Stimulated activated CD4-positive, alpha-beta T cell treated with anti-CD3 and anti-CD28 coated beads, Interleukin-4, amount 100 ng/mL, for 1 hour (primary cell): Measurements from ENCODE around the gene DKC1.

Source experiments
- DNase-seq: peaks from one replicate; pipeline ENCODE4 v3.0.0-alpha.2; 2020

DKC1 gene

DNA sequence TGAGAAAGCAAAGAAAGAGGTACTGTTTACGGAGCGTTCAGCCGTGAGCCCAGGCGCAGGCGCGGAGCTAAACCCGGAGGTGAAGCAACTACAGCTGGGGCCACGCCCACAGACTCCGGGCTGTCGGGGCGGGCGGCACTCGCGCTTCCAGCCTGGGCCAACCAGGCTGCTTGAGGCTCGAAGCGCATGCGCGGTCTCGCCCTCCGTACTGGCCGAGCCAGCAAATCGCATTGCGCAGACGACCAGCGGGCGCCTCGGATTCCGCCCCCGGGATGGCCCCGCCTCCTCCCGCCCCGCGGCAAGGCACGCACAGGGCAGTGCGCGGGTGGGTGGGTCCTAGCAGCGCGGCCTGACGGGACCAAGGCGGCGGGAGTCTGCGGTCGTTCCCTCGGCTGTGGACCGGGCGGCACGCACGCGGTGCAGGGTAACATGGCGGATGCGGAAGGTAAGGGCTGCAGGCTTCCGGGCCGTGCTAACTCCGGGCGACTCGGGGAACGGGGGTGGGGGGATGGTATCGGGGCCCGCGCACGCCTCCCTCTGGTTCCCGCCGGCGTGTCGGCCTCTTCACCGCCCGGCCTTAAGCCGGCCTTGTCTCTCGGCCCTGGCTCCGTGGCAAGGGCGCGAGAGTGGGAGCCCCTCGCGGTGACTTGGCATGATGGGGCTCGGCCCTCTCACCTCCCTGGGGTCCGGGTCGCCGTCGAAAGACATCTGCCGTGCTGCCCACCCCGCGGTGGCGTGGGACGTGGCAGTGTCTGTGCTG, at the start of gene DKC1:
Gene DKC1 (plus strand): TSS at position 328 of the 760 bp plus-strand sequence. CDS start 102 bp downstream, at position 430.
- peak; percentile 94 for DNase-seq

DNA sequence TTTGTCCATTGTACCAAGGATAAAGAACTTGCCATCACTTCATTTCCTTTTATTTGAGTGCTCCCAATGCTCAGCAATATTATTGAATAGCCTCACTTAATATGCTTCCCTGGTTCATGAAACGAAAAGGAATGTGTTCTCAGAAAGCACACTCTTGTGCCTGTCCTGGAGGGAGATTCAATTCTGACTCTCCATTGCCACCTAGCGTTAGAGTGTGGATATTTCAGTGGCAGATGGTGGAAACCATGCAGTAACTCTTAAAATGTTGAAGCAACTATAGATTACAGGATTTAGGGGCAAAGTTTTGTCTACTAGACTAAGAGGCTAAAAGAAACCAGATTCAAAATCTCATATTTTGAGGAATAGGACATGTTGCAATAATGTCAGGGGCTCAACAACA, 47.7 kb upstream of the DKC1 start:
- no peak for DNase-seq

DNA sequence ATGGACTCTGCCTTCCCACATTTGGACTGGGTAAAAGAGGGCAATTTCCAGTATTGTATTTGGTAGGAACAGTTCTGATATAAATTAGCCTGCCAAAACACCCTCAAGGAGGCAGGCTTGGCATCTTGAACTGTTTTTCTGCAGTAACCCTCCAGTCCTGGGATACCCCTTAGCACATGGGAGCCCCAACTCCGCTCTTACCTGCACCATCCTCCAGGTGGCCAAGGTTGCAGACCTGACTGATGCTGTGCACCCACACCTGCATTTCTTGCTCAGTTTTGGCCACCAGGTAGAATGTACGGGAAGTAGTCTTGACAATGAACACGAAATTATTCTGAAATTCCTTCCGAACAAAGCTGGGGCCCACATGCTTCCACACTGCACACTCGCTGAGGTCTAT, 46.8 kb upstream of the DKC1 start:
- DNase-seq: no peak

DNA sequence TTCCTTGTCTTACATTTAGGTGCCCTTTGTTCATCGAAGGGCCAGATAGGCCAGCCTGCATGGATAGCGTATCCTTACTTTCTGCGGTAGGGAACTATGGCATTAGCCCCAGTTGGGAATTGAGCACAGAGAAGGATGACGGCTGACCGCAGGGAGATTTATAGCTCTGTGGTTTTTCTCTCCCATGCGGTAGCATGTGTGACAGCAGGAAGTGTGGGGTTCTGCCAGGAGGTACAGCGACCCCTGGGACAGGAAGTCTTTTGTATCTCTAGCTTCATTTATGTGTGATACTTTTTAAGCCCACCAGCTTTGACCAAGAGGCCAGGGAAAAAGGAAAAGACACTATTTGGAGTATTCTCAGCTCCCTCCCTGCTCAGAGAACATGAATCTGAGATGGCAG, 44.8 kb upstream of the DKC1 start:
- DNase-seq: no peak

DNA sequence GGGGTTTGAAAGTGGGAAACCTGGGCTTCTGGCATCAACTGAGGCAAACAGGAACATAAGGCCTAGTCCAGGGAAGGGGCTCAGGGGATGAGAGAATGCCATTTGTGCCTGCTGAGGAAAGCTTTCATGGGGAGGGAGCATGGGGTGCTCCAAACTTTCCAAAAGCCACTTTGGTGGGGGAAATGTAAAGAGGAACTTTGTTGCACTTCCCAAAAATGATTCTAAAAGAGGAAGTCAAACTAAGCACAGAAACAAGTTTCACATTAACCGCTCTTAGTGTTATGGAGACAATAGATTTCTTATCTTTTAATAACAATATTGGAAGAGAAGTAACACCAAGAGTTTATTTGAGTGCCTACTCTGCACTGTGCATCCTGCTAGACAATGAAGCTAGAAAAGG, 44.0 kb upstream of the DKC1 start:
- DNase-seq: no peak

DNA sequence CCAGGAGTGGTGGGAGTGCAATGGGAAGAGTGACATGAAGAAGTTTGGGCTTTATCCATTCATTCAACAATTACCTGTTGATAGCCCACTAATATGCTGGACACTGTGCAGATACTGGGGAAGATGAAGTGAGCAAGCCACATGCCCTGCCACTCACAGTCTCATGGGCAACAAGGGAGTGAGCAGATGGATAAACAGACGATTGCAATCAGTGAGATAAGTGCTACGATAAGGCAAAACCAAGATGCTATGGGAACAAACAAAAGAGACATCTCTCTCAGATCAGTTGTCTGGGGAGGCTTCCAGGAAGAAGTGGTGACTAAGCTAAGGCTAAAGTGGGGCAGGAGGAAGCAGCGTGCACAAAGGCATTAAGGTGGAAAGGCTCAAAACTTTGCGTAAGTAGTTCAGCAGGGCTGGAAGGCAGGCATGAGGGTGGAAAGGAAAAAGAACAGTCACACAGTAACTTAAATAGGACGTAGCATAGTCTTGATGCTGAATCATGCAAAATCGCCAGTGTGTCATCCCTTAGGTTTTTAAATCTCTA, 43.5 kb upstream of the DKC1 start:
- peak; percentile 17 for DNase-seq

DNA sequence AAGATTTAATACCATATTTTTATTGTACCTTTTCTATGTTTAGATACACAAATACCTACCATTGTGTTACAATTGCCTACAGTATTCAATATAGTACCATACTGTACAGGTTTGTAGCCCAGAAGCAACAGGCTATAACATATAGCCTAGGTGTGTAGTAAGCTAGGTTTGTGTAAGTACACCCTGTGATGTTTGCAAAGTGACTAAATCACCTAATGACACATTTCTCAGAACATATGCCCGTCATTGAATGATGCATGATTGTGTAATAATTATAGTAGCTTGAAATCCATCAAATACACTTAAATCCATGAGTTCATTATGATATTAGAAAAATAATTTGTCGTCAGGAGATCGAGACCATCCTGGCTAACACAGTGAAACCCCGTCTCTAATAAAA, 42.6 kb upstream of the DKC1 start:
- no peak for DNase-seq

DNA sequence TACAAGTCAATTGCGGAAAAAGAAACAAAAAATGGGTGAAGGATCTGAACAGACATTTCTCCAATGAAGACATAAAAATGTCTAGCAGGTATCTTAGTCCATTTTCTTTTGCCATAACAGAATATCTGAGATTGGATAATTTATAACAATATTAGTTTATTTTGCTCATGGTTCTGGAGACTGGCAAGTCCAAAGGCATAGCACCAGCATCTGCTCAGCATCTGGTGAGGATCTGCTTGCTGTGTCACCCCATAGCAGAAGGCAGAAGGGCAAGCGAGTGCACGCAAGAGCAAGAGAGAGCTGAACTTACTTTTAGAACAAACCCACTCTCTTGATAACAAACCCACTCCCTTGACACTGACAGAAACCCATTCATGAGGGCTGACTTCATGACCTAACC, 41.5 kb upstream of the DKC1 start:
- no peak for DNase-seq

DNA sequence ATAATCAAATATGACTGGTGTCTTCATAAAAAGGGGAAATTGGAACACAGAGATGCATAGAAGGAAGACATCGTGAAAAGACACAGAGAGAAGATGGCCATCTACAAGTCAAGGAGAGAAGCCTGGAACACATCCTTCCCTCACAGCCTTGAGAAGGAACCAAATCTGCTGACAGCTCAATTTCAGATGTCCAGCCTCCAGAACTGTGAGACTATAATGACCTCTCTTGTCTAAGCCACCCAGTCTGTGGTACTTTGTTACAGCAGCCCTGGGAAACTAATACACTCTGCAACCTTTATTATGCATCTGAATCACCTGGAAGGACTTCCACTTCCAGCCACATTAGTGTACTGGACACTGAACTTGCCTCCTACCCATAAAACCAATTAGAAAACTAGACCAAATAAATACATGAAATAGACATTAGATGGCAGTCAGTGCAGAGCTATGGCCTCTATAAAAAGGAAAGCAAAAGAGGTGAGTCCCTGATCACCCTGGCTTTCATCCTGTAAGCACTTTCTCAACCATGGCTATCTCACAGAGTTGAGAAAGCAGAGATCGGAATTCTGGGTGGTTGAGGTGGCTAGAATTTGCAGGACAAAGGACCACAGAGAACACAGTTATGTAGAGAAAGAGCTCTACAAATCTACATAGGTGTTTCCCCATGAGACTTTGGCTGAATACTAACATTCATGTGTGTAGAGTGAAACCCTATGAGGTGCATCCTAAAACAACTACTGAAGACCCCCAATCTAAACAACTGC, 37.5 kb upstream of the DKC1 start:
- no peak for DNase-seq

DNA sequence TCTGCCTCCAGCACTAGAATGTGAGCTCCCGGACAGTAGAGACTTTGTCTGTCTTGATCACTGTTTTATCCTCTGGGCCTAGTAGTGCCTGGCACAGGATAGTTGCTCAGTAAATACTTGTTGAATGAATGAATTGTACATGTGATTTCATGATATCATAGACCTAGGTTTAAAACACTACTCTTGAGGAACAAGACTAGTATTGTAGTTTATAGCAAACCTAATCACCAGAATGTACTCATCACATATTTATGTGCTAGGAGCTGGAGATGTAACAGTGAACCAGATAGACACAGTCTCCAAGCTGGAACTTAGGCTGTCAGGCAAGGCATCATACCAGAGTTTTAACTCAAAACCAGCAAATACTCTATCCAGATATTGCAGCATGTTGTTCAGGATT, 35.2 kb upstream of the DKC1 start:
- DNase-seq: no peak

DNA sequence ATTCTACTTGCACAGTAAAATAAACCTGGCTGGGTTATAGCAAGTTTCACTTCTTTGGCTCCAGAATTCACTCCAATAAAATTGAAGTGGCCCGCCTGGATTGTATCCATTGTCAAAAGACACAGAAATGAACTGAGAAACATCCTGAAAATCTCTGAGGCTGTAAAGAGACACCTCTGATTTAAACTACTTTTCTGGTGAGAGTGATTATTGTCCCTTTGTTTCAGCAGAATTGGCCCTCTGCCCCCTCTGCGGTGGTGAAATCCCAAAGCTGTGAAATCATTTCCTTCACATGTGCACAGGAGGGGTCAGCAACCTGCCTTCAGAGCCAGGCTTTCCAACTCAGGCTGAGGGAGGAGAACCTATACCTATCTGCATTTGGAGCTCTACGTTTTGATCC, 34.8 kb upstream of the DKC1 start:
- DNase-seq: no peak

DNA sequence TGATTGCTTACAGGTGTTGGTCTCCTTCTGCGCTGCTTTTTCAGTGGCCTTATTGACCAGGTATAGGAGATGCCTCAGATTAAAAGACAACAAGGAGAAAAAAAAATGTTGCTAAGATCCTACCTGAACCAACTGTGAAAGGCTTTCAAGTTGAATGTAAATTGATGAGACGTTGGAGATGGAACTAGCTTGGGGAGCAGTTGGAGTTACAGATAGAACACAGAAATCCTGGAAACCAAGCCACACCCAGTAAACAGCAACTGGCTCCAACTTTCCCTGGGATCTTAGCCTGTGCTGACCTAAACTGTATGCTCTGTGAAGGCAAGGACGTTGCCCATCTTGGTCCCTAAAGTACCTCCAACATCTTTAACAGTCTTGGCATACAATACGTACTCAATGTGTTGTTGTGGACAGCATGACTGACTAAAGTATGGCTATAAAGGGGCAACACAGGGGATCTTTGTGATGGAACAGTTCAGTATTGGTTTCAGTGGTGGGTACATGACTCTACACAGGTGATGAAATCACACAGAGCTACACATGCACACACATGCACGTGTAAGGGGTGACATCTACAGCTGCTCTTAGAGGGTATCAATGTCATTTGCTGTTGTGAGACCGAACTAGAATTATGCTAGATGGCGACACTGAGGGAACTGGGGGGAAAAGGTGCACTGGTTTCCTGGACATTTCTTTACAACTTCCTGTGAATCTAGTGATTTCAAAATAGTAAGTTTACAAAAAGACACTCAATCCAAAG, 34.1 kb upstream of the DKC1 start:
- no peak for DNase-seq

DNA sequence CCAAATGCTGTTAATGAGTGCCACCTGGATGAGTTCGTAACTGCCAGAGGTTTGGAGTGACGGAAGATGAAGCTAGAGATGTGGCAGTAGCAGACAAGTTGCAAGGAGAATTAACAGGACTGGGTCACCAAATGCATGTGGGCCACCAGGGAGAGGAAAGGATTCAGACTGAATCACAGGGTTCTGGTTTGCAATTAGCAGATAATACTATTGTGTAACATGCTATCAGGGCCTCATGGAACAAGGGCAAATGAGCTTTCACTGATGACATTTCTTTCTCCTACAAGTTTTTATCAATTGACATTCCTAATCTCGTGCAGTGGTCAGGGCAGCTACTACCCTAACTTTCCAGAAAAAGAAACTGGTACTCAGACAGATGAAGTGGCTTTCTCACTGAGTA, 33.2 kb upstream of the DKC1 start:
- no peak for DNase-seq

DNA sequence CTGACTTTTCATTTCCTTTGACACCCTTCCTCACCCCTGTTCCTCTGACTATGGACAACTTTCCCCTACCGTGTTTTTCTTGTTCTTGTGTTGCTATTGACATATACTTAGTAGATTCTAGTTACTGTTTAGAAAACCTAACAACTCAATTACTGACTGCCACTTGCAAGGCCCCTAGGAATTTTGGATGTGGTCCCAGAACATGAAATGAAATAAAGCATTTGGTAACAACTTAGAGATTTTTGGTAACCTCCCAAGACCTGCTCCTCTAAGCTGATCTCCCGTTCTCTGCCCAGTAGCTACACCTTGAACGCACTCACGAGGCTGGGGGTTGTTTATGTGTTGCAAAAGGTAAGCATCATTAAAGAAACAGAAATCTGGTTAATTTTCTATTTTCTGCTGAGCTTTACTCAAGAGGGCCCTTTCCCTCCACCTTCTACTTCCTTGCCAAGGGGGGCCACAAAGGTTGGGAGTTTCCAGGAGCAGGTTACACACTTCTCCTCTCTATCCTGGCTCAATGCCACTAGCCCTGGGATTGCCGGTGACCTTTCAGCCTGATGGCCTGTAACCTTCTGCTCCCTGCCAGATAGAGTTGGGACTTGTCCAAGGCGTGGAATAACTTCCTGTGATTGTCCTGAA, 32.3 kb upstream of the DKC1 start:
- DNase-seq: no peak

DNA sequence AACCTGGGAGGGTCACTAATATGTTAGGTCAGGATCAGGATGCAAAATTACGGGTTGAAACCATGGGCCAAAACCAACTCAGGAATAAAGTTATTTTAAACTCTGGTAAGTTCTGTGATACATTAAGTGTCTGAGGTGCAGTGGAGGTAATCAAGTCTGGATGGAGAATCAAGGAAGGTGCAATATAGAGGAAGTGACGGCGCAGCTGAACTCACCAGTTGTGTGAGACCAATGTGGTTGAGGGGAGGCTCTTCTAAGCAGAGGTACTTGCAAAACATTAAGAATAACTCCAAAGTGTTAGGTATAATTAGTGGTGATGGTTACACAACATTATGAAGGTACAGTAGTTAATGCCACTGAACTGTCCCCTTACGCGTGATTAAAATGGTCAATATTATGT, 31.5 kb upstream of the DKC1 start:
- no peak for DNase-seq

DNA sequence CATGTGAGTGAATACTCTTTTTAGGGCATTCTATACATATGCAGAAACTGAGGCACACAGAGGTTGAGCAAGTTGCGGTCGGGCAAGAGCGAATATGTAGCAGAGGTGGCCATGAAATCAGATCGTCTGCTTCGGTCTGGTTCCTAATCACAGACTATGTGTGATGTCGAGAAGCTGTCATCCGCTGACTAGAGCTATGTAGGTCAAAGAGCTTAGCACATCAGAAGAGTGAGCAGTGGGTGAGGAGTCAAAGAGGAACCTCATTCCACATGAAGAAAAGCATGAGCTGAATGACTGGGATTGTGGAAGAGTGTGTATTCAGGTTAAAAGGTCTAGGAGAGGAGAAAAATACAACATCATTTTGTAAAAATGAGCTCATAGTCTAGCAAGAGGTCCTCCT, 30.8 kb upstream of the DKC1 start:
- DNase-seq: no peak

DNA sequence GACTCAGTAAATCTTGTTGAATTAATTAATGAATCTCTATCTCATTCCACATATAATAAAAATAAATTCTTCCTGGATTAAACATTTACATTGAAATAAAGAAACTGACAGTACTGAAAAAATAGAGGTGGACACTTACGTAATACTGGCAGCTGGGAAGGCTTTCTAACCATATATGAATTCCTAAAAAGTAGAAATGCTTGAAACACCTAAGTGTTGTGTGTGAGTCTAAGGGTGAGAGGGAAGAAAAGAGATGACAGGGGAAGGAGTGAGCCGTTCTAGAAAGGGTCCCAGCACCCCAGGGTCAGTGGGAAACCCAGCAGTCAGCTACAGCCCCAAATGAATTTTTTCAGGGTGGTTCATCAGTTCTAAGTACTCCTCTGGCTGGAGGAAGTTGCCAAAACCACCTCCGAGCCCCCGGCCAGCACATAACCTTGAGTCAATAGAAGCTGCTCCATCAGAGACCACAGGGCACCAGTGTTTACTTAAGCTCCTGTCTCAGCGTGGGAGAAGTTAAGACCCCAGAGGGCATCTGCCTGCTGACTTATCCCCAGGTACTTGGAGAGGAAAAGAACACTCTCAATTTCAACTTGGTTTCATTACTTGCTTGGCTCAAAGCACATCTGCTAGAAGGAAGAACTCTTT, 30.1 kb upstream of the DKC1 start:
- DNase-seq: no peak

DNA sequence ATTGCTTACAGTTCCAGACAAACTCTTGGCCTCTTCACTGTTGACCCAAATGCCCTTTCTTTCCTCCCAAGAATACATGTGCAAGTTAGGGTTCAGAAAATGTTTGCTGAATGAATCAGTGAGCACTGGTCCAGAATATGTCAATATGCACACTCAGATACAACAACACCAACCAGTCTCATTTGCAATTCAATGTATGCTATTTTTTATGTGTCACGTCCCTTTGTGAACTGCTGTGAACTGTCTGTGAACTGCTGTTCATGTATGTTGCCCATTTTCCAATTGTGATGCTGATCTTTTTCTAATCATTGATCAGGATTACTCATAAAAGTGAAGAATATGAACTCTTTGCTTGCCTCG, 29.6 kb upstream of the DKC1 start:
- no peak for DNase-seq

DNA sequence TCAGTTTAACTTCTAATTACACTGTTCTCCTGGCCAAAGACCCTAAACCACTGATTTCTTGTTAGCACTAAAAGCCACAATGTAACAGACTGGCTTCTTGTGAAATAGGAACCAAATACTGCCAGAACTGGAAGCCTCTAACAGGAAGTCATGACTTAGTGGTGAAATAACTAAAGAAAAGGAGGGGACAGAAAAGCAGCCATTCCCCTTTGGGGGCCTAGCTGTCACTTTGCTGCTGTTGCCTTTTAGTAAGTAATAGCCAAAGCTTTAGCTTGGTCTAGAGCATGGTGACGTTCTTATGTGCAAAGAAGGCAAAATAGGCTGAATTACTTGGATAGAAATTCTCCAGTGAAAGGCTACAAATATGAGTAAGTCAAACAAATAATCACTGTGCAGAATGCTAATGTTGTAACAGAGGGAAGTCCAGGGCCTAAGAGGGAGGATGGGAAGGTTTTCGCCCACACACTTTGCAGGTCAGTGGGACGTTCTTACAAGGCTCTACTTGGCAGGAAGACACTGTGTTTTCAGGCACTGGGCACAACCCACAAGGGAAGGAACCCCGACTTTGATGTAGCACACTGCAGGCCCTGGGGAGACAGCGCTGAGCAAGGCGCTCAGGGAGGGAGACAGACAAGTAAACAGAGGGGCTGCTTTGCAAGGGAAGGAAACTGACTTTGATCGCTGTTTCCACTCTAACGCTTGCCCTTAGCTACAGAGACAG, 28.4 kb upstream of the DKC1 start:
- no peak for DNase-seq

DNA sequence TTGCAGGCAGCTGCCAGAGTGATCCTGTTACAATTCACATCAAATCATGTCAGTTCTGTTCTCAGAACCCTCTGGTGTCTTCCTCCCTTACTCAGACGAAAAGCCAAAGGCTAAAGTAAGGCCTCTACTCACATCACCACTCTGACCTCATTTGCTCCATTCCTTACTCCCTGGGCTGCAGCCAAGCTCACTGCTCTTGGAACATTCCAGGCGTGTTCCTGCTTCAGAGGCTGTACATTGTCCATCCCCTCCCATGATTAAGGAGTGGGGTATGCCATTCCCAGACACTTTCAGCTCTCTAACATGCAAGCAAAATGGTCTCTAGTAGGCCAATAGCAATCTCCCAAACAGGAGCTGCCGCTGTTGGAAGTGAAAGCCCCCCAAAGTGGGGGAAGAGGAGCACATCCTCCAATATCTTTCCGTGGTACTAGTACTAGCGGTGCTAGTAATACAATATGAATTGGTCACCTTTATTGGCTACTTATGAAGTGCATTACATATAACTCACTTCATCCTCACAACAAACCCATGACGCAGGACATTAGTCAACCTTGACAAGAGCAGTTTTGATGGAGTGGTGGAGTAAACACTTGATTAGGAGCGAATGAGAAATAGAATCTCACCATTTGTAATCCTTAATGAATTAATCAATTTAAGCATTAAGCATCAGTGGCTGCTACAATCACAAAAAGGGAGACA, 26.8 kb upstream of the DKC1 start:
- DNase-seq: no peak

DNA sequence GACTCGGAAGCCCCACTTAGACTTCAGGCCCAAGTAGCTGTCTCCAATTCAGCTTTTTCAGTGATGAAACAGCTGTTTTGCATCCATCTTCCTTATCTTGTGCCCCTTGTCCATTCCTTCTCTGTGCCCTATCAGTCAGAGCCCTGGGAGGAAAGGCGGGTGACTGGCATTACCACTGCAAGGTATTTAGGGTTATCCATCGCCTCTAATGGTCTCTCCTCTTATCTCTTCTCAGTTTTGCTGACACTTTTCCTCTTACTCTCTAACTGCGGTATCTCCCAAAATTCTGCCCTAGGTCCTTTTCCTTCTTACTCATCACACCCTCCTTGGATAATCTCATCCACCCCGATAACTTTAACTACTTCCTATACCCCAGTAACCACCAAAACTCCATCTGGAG, 25.5 kb upstream of the DKC1 start:
- no peak for DNase-seq
